Bronchial epithelial cell (primary cell): ENCODE results near the gene CDCA7. TPM values are rescaled to one million over a fixed set of nuclear protein-coding genes. Genes with fewer than 3 reads are reported as not detected.

Experiments
- DNase-seq: peaks from one replicate; pipeline ENCODE4 v3.0.0-alpha.2; 2010; ENCODE audit warnings: low read depth
- FAIRE-seq: peaks from 2 replicates; lab custom pipeline; 2011; peaks lifted over from hg19 to GRCh38; lab: Jason Lieb, UNC
- H3K27me3 ChIP-seq: 2 replicates; pipeline ENCODE4 v1.5.1; 2011; ENCODE audit warnings: low read length; ENCODE audit not compliant: control insufficient read depth, insufficient read depth
- H3K36me3 ChIP-seq: 2 replicates; pipeline ENCODE4 v1.5.1; 2011; ENCODE audit warnings: low read length; ENCODE audit not compliant: control insufficient read depth, insufficient read depth
- H3K4me3 ChIP-seq: 2 replicates; pipeline ENCODE4 v1.5.1; 2011; ENCODE audit warnings: mild to moderate bottlenecking, low read depth, low read length, control low read depth
- CTCF ChIP-seq: IDR thresholded peaks from 2 replicates; pipeline ENCODE4 v1.5.1; 2011; ENCODE audit warnings: mild to moderate bottlenecking, moderate library complexity, low read length, control low read depth, inconsistent platforms; ENCODE audit not compliant: insufficient read depth, severe bottlenecking
- total RNA-seq: library from RNA; depleted of rRNA; stranded (reverse); fragments of >200 nt; gene quantifications from 2 replicates; pipeline ENCODE4 v1.2.1, GENCODE V29; 2014

Gene CDCA7
- total RNA-seq, 1 donor from 2014 or later: 2.4 TPM

- TF ChIP-seq CTCF: no peak
- H3K4me3 ChIP-seq: peak overlapping the region; percentile 61
- no peak for FAIRE-seq
- H3K36me3 ChIP-seq: no peaks in the 10 kb centered on the region
- no peaks in the 10 kb centered on the region for H3K27me3 ChIP-seq
- peak; percentile 27 for DNase-seq
These were observed 627 bp downstream of the CDCA7 start for GRCh38 chr2:173355132-173355865.

- no peaks in the 10 kb centered on the region for H3K27me3 ChIP-seq
- FAIRE-seq (no peak), DNase-seq (peak; percentile 96)
- peak overlapping the region; percentile 61 for H3K4me3 ChIP-seq
- no peak for TF ChIP-seq CTCF
- H3K36me3 ChIP-seq: no peaks in the 10 kb centered on the region
These were observed 1.3 kb downstream of the CDCA7 start for GRCh38 chr2:173355866-173356508.

- no peak for FAIRE-seq
These were observed 2.7 kb downstream of the CDCA7 start for GRCh38 chr2:173357346-173357745.

GRCh38 chr2:173358616-173359015, 3.9 kb downstream of the CDCA7 start:
- Histone ChIP-seq H3K36me3 (no peaks in the 10 kb centered on the region), H3K27me3 (no peaks in the 10 kb centered on the region), H3K4me3 (no peak overlapping the region)
- DNase-seq: no peak
- TF ChIP-seq CTCF: no peak
- no peak for FAIRE-seq

More at GRCh38 chr2:173357346-173357745, 2.7 kb downstream of the CDCA7 start:
- H3K27me3 ChIP-seq: no peaks in the 10 kb centered on the region
- H3K36me3 ChIP-seq: no peaks in the 10 kb centered on the region
- H3K4me3 ChIP-seq: no peak overlapping the region
- no peak for TF ChIP-seq CTCF
- DNase-seq: no peak

- no peak for FAIRE-seq
- H3K36me3 ChIP-seq: no peaks in the 10 kb centered on the region
- H3K4me3 ChIP-seq: no peak overlapping the region
- no peaks in the 10 kb centered on the region for H3K27me3 ChIP-seq
- no peak for TF ChIP-seq CTCF
- DNase-seq: no peak
These were observed 4.6 kb downstream of the CDCA7 start for GRCh38 chr2:173359231-173359630.
